Upper lobe of left lung (tissue), 6 donors: ENCODE results near the gene SPOCK2. TPM values are rescaled to one million over a fixed set of nuclear protein-coding genes. Genes with fewer than 3 reads are reported as not detected.

Experiments used
- ATAC-seq, 2 donors: fragments of 200-7000 bp; cut with Tn5 transposase; one replicate each; pipeline ENCODE4 v1.9.1; 2022; ENCODE audit warnings: mild to moderate bottlenecking in 2 of 2, moderate library complexity in 2 of 2; ENCODE audit not compliant: low FRiP score in 2 of 2
- DNase-seq, 2 donors: peaks; one replicate each; pipeline ENCODE4 v3.0.0-alpha.2; 2019 to 2020
- H3K27ac ChIP-seq, 4 donors: fragments of 200-600 bp; sonication (generic); one replicate each; pipeline ENCODE4 v1.5.1; 2016 to 2019
- H3K27me3 ChIP-seq, 4 donors: fragments of 200-600 bp; sonication (generic); one replicate each; pipeline ENCODE4 v1.5.1; 2017 to 2019
- H3K36me3 ChIP-seq, 4 donors: fragments of 200-600 bp; sonication (generic); one replicate each; pipeline ENCODE4 v1.5.1; 2016 to 2019
- H3K4me1 ChIP-seq, 4 donors: fragments of 200-600 bp; sonication (generic); one replicate each; pipeline ENCODE4 v1.5.1; 2018 to 2019
- H3K4me3 ChIP-seq, 4 donors: fragments of 200-600 bp; sonication (generic); one replicate each; pipeline ENCODE4 v1.5.1; 2017 to 2019; ENCODE audit warnings: mild to moderate bottlenecking in 2 of 4, moderate library complexity in 1 of 4
- H3K9me3 ChIP-seq, 4 donors: fragments of 200-600 bp; sonication (generic); one replicate each; pipeline ENCODE4 v1.5.1; 2018 to 2019
- EP300 ChIP-seq, 4 donors: sonication (generic); formaldehyde crosslinking; IDR thresholded peaks; one replicate each; pipeline ENCODE4 v1.5.1; 2017; ENCODE audit warnings: antibody characterized with exemption in 4 of 4, control low read depth in 2 of 4
- POLR2A ChIP-seq, 4 donors: fragments of 450-650 bp; IDR thresholded peaks; one replicate each; pipeline ENCODE4 v1.5.1; 2016 to 2017; ENCODE audit warnings: antibody characterized with exemption in 4 of 4, mild to moderate bottlenecking in 2 of 4
- POLR2AphosphoS5 ChIP-seq, 2 donors: sonication (generic); formaldehyde crosslinking; IDR thresholded peaks; one replicate each; pipeline ENCODE4 v1.5.1; 2017; ENCODE audit warnings: antibody characterized with exemption in 2 of 2
- WGBS, 2 donors: methylation state at CpG; one replicate each; pipeline ENCODE4 v1.1.5; 2017 to 2018; 5-methylcytosine and 5-hydroxymethylcytosine counted together
- total RNA-seq, 6 donors: library from RNA; depleted of rRNA in 4 of 6; stranded (reverse); fragments of >200 nt in 4 of 6; gene quantifications; one replicate each; pipeline versions ENCODE4 v1.1.0 to v1.2.1, GENCODE V29; 2016 to 2021
- TF ChIP-seq, protein P1 (sequence below), 6 experiments: fragments of 450-650 bp in 4 of 6; fragments of 200-600 bp in 2 of 6; sonication (generic) in 2 of 6; IDR thresholded peaks; one replicate each; pipeline ENCODE4 v1.5.1; 2016 to 2019; ENCODE audit warnings: antibody characterized with exemption in 6 of 6
- donor health status: DM: no; HTN: no; CAD: no; lungs with moderate emphysema.
- donor health status: DM: no; HTN: yes; CAD: no; lungs with severe emphysema.

The SPOCK2 gene
- total RNA-seq, 6 donors from 2014 or later = 62.9 to 532 (median 159) TPM

- TF ChIP-seq POLR2A (IDR thresholded peaks at IDR 0.05) (no peak), POLR2AphosphoS5 (IDR thresholded peaks at IDR 0.05) (no peak), EP300 (IDR thresholded peaks at IDR 0.05) (no peak)
- TF ChIP-seq, protein P1, sequence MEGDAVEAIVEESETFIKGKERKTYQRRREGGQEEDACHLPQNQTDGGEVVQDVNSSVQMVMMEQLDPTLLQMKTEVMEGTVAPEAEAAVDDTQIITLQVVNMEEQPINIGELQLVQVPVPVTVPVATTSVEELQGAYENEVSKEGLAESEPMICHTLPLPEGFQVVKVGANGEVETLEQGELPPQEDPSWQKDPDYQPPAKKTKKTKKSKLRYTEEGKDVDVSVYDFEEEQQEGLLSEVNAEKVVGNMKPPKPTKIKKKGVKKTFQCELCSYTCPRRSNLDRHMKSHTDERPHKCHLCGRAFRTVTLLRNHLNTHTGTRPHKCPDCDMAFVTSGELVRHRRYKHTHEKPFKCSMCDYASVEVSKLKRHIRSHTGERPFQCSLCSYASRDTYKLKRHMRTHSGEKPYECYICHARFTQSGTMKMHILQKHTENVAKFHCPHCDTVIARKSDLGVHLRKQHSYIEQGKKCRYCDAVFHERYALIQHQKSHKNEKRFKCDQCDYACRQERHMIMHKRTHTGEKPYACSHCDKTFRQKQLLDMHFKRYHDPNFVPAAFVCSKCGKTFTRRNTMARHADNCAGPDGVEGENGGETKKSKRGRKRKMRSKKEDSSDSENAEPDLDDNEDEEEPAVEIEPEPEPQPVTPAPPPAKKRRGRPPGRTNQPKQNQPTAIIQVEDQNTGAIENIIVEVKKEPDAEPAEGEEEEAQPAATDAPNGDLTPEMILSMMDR (IDR thresholded peaks at IDR 0.05) = no peak
- Histone ChIP-seq H3K4me1 (peaks cover 0 to 17% (median 9%) of the 10 kb centered on the region in 4 donors), H3K36me3 (no peaks in the 10 kb centered on the region), H3K4me3 (no peak overlapping the region), H3K9me3 (no peaks in the 10 kb centered on the region), H3K27me3 (no peaks in the 10 kb centered on the region), H3K27ac (no peak overlapping the region)
- 66 to 76% methylated on average over 5 of the region's 5 CpGs for WGBS, 2 donors
- ATAC-seq = no peak
- no peak for DNase-seq
Observed at GRCh38 chr10:72076756-72077155, 11.6 kb downstream of the SPOCK2 start.

DNA sequence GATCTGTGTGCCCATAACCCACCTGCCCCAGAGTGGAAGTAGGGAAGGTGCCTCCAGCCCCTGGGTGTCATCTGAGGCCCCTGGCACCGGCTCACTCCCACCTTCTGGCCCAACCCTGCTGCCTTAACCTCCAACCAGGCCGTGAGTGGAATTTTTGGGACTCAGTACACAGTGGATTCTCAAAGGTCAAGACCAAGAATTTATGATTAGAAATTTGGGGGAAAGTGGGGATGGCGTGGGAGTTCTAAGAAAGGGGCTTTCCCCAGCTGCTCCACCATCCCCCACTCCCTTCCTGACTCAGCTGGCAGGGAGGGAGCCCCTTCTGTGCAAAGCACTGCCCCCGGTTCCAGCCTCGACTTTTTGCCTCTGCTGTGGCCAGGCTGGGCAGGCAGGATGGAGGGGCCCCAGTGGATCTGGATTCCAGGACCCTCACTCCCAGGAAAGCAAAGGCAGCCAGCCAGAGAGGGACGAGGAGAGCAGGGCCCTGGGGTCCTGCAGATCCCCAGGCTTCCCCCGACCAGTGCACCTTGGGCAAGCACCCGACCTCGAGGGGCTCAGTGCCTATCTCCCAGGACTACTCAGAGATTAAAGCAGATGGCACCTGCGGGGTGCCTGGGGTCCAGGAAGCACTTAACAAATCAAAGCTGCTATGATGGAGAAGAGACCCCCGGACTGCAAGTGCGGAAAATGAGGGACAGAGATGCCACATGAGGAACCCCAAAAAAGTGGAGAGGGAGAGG is 12.8 kb downstream of the SPOCK2 start:
- no peak for ATAC-seq
- H3K4me1 ChIP-seq = peaks cover 0 to 17% (median 5%) of the 10 kb centered on the region in 4 donors

GRCh38 chr10:72074574-72075375 is 13.6 kb downstream of the SPOCK2 start:
- no peak overlapping the region for H3K4me3 ChIP-seq
- no peaks in the 10 kb centered on the region for H3K27me3 ChIP-seq
- no peaks in the 10 kb centered on the region for H3K36me3 ChIP-seq
- peaks cover 0 to 19% (median 4%) of the 10 kb centered on the region in 4 donors for H3K4me1 ChIP-seq
- ATAC-seq (no peak), DNase-seq (no peak)
- no peak overlapping the region for H3K27ac ChIP-seq
- TF ChIP-seq POLR2AphosphoS5 (IDR thresholded peaks at IDR 0.05) = no peak
- no peak for TF ChIP-seq POLR2A (IDR thresholded peaks at IDR 0.05)
- TF ChIP-seq, protein P1 (IDR thresholded peaks at IDR 0.05) = no peak
- TF ChIP-seq EP300 (IDR thresholded peaks at IDR 0.05) = no peak
- 83 to 87% methylated on average over 13 to 18 of the region's 18 CpGs for WGBS, 2 donors
- H3K9me3 ChIP-seq = no peaks in the 10 kb centered on the region

More for the DNA sequence above, 12.8 kb downstream of the SPOCK2 start:
- H3K4me3 ChIP-seq = no peak overlapping the region
- no peaks in the 10 kb centered on the region for H3K9me3 ChIP-seq
- H3K27me3 ChIP-seq = no peaks in the 10 kb centered on the region
- H3K27ac ChIP-seq = no peak overlapping the region
- no peak for DNase-seq
- TF ChIP-seq, protein P1 (IDR thresholded peaks at IDR 0.05) = no peak
- H3K36me3 ChIP-seq = no peaks in the 10 kb centered on the region
- WGBS, 2 donors = 82 to 90% methylated on average over 12 of the region's 12 CpGs

- no peaks in the 10 kb centered on the region for H3K36me3 ChIP-seq
- TF ChIP-seq EP300 (IDR thresholded peaks at IDR 0.05) (no peak), POLR2A (IDR thresholded peaks at IDR 0.05) (no peak), POLR2AphosphoS5 (IDR thresholded peaks at IDR 0.05) (no peak)
- TF ChIP-seq, protein P1 (IDR thresholded peaks at IDR 0.05) = no peak
- no peaks in the 10 kb centered on the region for H3K9me3 ChIP-seq
- H3K27me3 ChIP-seq = no peaks in the 10 kb centered on the region
- no peak for ATAC-seq
- no peak overlapping the region for H3K4me3 ChIP-seq
- 50 to 67% methylated on average over 3 to 14 of the region's 14 CpGs for WGBS, 2 donors
- no peak overlapping the region for H3K27ac ChIP-seq
- no peak for DNase-seq
- peaks cover 0 to 12% (median under 1%) of the 10 kb centered on the region in 4 donors for H3K4me1 ChIP-seq
Observed at GRCh38 chr10:72073708-72074573, 14.4 kb downstream of the SPOCK2 start.
